Fibroblast of villous mesenchyme (primary cell): Measurements from ENCODE around the gene AHSP. TPM values are rescaled to one million over a fixed set of nuclear protein-coding genes. Genes with fewer than 3 reads are reported as not detected.
"Not testable (repeated sequence)": the region's sequence is repeated elsewhere in the genome, so short reads cannot be mapped to it uniquely, and the experiment has no call there.

Source experiments
- DNase-seq: peaks from one replicate; pipeline ENCODE4 v3.0.0-alpha.2; 2010; ENCODE audit warnings: low read depth
- H3K4me3 ChIP-seq: 2 replicates; pipeline ENCODE4 v1.5.1; 2011; ENCODE audit warnings: low read depth, mild to moderate bottlenecking, low read length
- CTCF ChIP-seq: IDR thresholded peaks from 2 replicates; pipeline ENCODE4 v1.5.1; 2012; ENCODE audit warnings: low read depth, mild to moderate bottlenecking, low read length; ENCODE audit not compliant: insufficient read depth
- total RNA-seq: library from RNA; depleted of rRNA; stranded (reverse); fragments of >200 nt; gene quantifications from 2 replicates; pipeline ENCODE4 v1.2.3, GENCODE V29; 2012

AHSP gene
- total RNA-seq, 1 donor, result not detected

GRCh38 chr16:31521368-31521767, 6.3 kb upstream of the AHSP start:
- no peak overlapping the region for H3K4me3 ChIP-seq
- DNase-seq, result no peak
- no peak for TF ChIP-seq CTCF

GRCh38 chr16:31522071-31522470, 5.6 kb upstream of the AHSP start:
- TF ChIP-seq CTCF, result no peak
- no peak overlapping the region for H3K4me3 ChIP-seq
- no peak for DNase-seq

GRCh38 chr16:31523768-31524167, 3.9 kb upstream of the AHSP start:
- H3K4me3 ChIP-seq, DNase-seq: not testable (repeated sequence)

GRCh38 chr16:31525113-31525512, 2.6 kb upstream of the AHSP start:
- no peak for DNase-seq
- H3K4me3 ChIP-seq, result no peak overlapping the region
- TF ChIP-seq CTCF, result no peak

GRCh38 chr16:31528523-31529107, 915 bp downstream of the AHSP start:
- no peak overlapping the region for H3K4me3 ChIP-seq
- no peak for TF ChIP-seq CTCF
- no peak for DNase-seq

GRCh38 chr16:31529108-31529936, 1.6 kb downstream of the AHSP start:
- TF ChIP-seq CTCF, result no peak
- DNase-seq, result peak; percentile 2
- peak overlapping the region; percentile 9 for H3K4me3 ChIP-seq

GRCh38 chr16:31529937-31530312, 2.2 kb downstream of the AHSP start:
- no peak for DNase-seq
- H3K4me3 ChIP-seq, result no peak overlapping the region
- no peak for TF ChIP-seq CTCF
